ENCODE measurements around the gene NOSTRIN. TPM values are rescaled to one million over a fixed set of nuclear protein-coding genes. Genes with fewer than 3 reads are reported as not detected.

The NOSTRIN gene
- total RNA-seq, 1 experiment from 2014 or later: 9.8 TPM

DNA sequence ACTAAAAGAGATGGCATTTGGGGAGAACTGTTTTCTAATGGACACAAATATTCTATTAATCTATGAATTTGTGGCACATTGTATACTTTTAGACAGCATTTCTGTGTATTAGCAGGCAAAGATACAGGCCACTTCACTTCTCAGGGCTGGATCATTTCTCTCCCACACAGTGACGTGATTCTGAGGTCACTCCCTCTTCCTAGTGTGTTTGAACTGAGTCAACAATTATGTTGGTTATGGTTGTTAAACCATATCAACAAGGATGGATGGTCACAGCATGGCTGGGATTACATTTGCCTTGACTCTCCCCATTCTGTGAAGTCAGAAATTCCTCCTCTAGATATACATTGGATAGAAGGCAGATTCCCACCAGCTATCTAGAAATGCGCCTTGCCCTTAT, 11.6 kb downstream of the NOSTRIN start:
- H3K36me3 ChIP-seq (ENCODE audit: control insufficient read depth, insufficient read depth, low read length): no peaks in the 10 kb centered on the region; the same call in 1 of the 2 replicates
- H3K9me3 ChIP-seq: no peaks in the 10 kb centered on the region
- H3K4me1 ChIP-seq: no peaks in the 10 kb centered on the region
- no peak for DNase-seq
- Mint-ChIP-seq H3K4me3 (ENCODE audit: unreplicated experiment) (no peak overlapping the region), H3K27ac (ENCODE audit: unreplicated experiment) (no peak overlapping the region), H3K27me3 (ENCODE audit: insufficient read depth, unreplicated experiment) (no peaks in the 10 kb centered on the region), H3K4me1 (ENCODE audit: low read depth, unreplicated experiment) (peaks cover 7% of the 10 kb centered on the region), H3K36me3 (ENCODE audit: insufficient read depth, unreplicated experiment) (no peaks in the 10 kb centered on the region), H3K9me3 (ENCODE audit: unreplicated experiment) (no peaks in the 10 kb centered on the region)
- H3K27me3 ChIP-seq (replicated peaks; ENCODE audit: control insufficient read depth, insufficient read depth, low read length): no peaks in the 10 kb centered on the region
- ChIA-PET CTCF (no interaction called here), POLR2A (no interaction called here)
- H3K4me3 ChIP-seq (ENCODE audit: low read depth, low read length): no peak overlapping the region
- intact Hi-C loops (cut with micrococcal nuclease; ENCODE audit: unreplicated experiment): no loop called here
- TF ChIP-seq CTCF (IDR thresholded peaks at IDR 0.05; ENCODE audit: insufficient read depth in 1 of 2, low read depth in 1 of 2, low read length in 1 of 2, severe bottlenecking in 1 of 2, unreplicated experiment in 1 of 2): no peak
- no TSS peak for BruUV-seq (replicated peaks)

- Mint-ChIP-seq H3K27ac (ENCODE audit: unreplicated experiment) (no peak overlapping the region), H3K4me3 (ENCODE audit: unreplicated experiment) (no peak overlapping the region), H3K27me3 (ENCODE audit: insufficient read depth, unreplicated experiment) (no peaks in the 10 kb centered on the region), H3K4me1 (ENCODE audit: low read depth, unreplicated experiment) (peaks cover 7% of the 10 kb centered on the region), H3K36me3 (ENCODE audit: insufficient read depth, unreplicated experiment) (no peaks in the 10 kb centered on the region), H3K9me3 (ENCODE audit: unreplicated experiment) (no peaks in the 10 kb centered on the region)
- POLR2A ChIA-PET: no interaction called here
- CTCF ChIA-PET: no interaction called here
- no peak for TF ChIP-seq CTCF (IDR thresholded peaks at IDR 0.05; ENCODE audit: insufficient read depth in 1 of 2, low read depth in 1 of 2, low read length in 1 of 2, severe bottlenecking in 1 of 2, unreplicated experiment in 1 of 2)
- Histone ChIP-seq H3K4me1 (no peaks in the 10 kb centered on the region), H3K36me3 (ENCODE audit: control insufficient read depth, insufficient read depth, low read length) (no peaks in the 10 kb centered on the region; the same call in 1 of the 2 replicates), H3K9me3 (no peaks in the 10 kb centered on the region), H3K27me3 (replicated peaks; ENCODE audit: control insufficient read depth, insufficient read depth, low read length) (no peaks in the 10 kb centered on the region), H3K4me3 (ENCODE audit: low read depth, low read length) (no peak overlapping the region)
- no peak for DNase-seq
- intact Hi-C loops (cut with micrococcal nuclease; ENCODE audit: unreplicated experiment): no loop called here
- no TSS peak for BruUV-seq (replicated peaks)
Measured at GRCh38 chr2:168814939-168815907, 12.8 kb downstream of the NOSTRIN start.

DNA sequence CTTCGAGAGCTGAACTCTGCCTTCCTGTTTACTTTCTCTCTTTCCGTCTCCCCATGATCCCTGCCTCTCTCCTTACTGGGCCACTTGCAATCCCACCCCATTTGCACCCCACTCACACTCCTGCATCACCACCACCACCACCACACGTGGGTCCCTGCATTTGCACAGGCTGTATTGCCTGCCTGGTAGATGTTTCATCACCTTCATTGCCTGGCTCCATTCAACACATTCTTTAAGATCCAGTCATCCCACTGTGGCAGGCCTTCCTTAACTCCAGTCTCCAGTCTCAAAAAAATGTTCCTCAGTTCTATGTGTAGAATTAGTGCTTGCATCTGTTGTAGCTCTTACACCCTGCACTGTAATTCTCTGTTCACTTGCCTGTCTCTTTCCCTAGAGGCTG, 13.9 kb downstream of the NOSTRIN start:
- no peaks in the 10 kb centered on the region for H3K36me3 Mint-ChIP-seq (ENCODE audit: insufficient read depth, unreplicated experiment)
- Histone ChIP-seq H3K27me3 (replicated peaks; ENCODE audit: control insufficient read depth, insufficient read depth, low read length) (no peaks in the 10 kb centered on the region), H3K9me3 (no peaks in the 10 kb centered on the region), H3K4me1 (no peaks in the 10 kb centered on the region), H3K4me3 (ENCODE audit: low read depth, low read length) (no peak overlapping the region), H3K36me3 (ENCODE audit: control insufficient read depth, insufficient read depth, low read length) (no peaks in the 10 kb centered on the region; the same call in 1 of the 2 replicates)
- no peaks in the 10 kb centered on the region for H3K27me3 Mint-ChIP-seq (ENCODE audit: insufficient read depth, unreplicated experiment)
- TF ChIP-seq CTCF (IDR thresholded peaks at IDR 0.05; ENCODE audit: insufficient read depth in 1 of 2, low read depth in 1 of 2, low read length in 1 of 2, severe bottlenecking in 1 of 2, unreplicated experiment in 1 of 2): no peak
- peak overlapping the region; percentile 12 for H3K27ac Mint-ChIP-seq (ENCODE audit: unreplicated experiment)
- CTCF ChIA-PET: no interaction called here
- no TSS peak for BruUV-seq (replicated peaks)
- POLR2A ChIA-PET: no interaction called here
- intact Hi-C loops (cut with micrococcal nuclease; ENCODE audit: unreplicated experiment): no loop called here
- DNase-seq: no peak
- no peaks in the 10 kb centered on the region for H3K9me3 Mint-ChIP-seq (ENCODE audit: unreplicated experiment)
- peaks cover 7% of the 10 kb centered on the region for H3K4me1 Mint-ChIP-seq (ENCODE audit: low read depth, unreplicated experiment)
- H3K4me3 Mint-ChIP-seq (ENCODE audit: unreplicated experiment): no peak overlapping the region
